ENCODE results near the gene FAM107A. TPM values are rescaled to one million over a fixed set of nuclear protein-coding genes. Genes with fewer than 3 reads are reported as not detected.

FAM107A gene
- total and polyA plus RNA-seq, 8 donors: 1.7 to 21.0 (median 6.9) TPM

- TF ChIP-seq, protein P1, sequence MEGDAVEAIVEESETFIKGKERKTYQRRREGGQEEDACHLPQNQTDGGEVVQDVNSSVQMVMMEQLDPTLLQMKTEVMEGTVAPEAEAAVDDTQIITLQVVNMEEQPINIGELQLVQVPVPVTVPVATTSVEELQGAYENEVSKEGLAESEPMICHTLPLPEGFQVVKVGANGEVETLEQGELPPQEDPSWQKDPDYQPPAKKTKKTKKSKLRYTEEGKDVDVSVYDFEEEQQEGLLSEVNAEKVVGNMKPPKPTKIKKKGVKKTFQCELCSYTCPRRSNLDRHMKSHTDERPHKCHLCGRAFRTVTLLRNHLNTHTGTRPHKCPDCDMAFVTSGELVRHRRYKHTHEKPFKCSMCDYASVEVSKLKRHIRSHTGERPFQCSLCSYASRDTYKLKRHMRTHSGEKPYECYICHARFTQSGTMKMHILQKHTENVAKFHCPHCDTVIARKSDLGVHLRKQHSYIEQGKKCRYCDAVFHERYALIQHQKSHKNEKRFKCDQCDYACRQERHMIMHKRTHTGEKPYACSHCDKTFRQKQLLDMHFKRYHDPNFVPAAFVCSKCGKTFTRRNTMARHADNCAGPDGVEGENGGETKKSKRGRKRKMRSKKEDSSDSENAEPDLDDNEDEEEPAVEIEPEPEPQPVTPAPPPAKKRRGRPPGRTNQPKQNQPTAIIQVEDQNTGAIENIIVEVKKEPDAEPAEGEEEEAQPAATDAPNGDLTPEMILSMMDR (IDR thresholded peaks at IDR 0.05): no peak
- Histone ChIP-seq H3K9me3 (no peaks in the 10 kb centered on the region), H3K27me3 (no peaks in the 10 kb centered on the region), H3K4me1 (peaks cover 0 to 7% (median 0%) of the 10 kb centered on the region in 3 donors), H3K27ac (no peak overlapping the region), H3K36me3 (no peaks in the 10 kb centered on the region), H3K4me3 (no peak overlapping the region)
- 79 to 80% methylated on average over 4 of the region's 4 CpGs for WGBS, 2 donors
- FAIRE-seq (no peak), ATAC-seq (no peak), DNase-seq (no peak)
- intact Hi-C loops (cut with DNase I): no loop called here
Measured at GRCh38 chr3:58580826-58581327, 3.7 kb upstream of the FAM107A start.

DNA sequence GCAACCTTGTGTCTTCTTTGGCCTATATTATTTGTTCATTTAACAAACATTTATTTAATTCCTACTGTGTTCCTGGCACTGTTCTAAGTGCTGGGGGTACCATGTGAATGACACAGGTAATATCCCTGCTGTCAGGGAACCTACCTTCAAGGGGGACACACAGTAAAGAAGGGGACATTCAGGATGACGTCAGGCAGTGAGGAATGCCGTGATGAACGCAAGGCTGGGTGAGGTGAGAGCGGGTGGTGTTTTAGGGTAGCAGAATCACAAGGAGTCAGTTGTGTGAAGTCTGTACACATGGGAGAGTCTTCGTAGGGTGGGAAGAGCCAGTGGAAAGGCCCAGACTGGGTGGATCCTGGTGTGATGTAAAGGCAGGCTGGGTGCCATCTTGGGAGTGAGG, 1.7 kb upstream of the FAM107A start:
- FAIRE-seq (no peak), DNase-seq (no peak), ATAC-seq (no peak)
- intact Hi-C loops (cut with DNase I): no loop called here
- Histone ChIP-seq H3K4me1 (peaks cover 0 to 3% (median 0%) of the 10 kb centered on the region in 3 donors), H3K4me3 (no peak overlapping the region), H3K36me3 (no peaks in the 10 kb centered on the region), H3K27ac (no peak overlapping the region), H3K9me3 (no peaks in the 10 kb centered on the region), H3K27me3 (no peaks in the 10 kb centered on the region)
- 89 to 95% methylated on average over 5 of the region's 5 CpGs for WGBS, 2 donors
- TF ChIP-seq, protein P1 (IDR thresholded peaks at IDR 0.05): no peak

- ATAC-seq: no peak
Measured at GRCh38 chr3:58576716-58577115, 475 bp downstream of the FAM107A start.

DNA sequence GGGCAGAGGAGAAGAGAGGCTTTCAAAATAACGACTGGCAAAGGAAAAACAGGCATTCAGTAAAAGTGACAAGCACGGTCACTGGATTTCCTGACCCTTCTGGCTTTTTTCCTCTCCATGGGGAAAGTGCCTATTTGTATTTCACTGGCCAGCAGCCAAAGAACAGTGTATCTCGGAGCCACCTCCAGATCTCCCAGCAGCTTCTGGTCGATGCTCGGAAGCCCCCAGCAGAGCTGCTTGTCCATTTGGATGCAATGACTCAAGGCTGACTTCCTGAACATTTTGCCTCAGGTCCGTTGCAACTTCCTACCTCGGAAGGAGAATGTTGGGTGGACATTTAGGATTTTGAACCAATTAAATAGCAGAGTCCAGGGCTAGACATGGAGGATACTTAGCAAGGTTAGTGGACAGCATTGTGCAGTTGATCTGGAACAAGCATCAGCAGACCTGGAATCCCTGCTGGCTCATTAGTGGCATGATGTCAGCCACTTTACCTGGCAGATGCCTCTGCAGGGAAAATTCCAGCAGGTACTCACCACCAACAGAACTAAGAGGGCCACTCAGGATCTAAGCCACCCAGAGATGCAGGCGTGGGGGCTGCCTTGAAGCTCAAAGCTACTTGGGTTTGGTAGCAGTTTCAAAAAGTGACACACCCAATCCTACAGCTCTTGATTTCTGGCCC, 1.1 kb downstream of the FAM107A start:
- ATAC-seq (peak; percentile 30 to 57 (median 56)), FAIRE-seq (no peak), DNase-seq (no peak)
- 40 to 42% methylated on average over 8 of the region's 8 CpGs for WGBS, 2 donors
- no peak overlapping the region for H3K4me3 ChIP-seq
- no peaks in the 10 kb centered on the region for H3K9me3 ChIP-seq
- peak overlapping the region in 3 of 4 donors; percentile 4 to 62 (median 16) for H3K27ac ChIP-seq
- no peaks in the 10 kb centered on the region for H3K27me3 ChIP-seq
- H3K4me1 ChIP-seq: peaks cover 0 to 3% (median 0%) of the 10 kb centered on the region in 3 donors
- TF ChIP-seq, protein P1 (IDR thresholded peaks at IDR 0.05): no peak
- intact Hi-C loops (cut with DNase I): no loop called here
- no peaks in the 10 kb centered on the region for H3K36me3 ChIP-seq

More at GRCh38 chr3:58576716-58577115, 475 bp downstream of the FAM107A start:
- FAIRE-seq (no peak), DNase-seq (no peak)
- no peaks in the 10 kb centered on the region for H3K36me3 ChIP-seq
- no peaks in the 10 kb centered on the region for H3K9me3 ChIP-seq
- intact Hi-C loops (cut with DNase I): no loop called here
- H3K4me1 ChIP-seq: peaks cover 0 to 3% (median 0%) of the 10 kb centered on the region in 3 donors
- peak overlapping the region in 2 of 4 donors; percentile 32 to 62 for H3K27ac ChIP-seq
- H3K4me3 ChIP-seq: peak overlapping the region in 1 of 4 donors; percentile 11
- no peaks in the 10 kb centered on the region for H3K27me3 ChIP-seq
- 71 to 73% methylated on average over 6 of the region's 6 CpGs for WGBS, 2 donors
- TF ChIP-seq, protein P1 (IDR thresholded peaks at IDR 0.05): no peak

- TF ChIP-seq, protein P1 (IDR thresholded peaks at IDR 0.05): no peak
- H3K4me1 ChIP-seq: peaks cover 0 to 3% (median 0%) of the 10 kb centered on the region in 3 donors
- ATAC-seq (no peak), FAIRE-seq (no peak), DNase-seq (no peak)
- 85 to 98% methylated on average over 4 of the region's 4 CpGs for WGBS, 2 donors
- no peaks in the 10 kb centered on the region for H3K27me3 ChIP-seq
- no peak overlapping the region for H3K4me3 ChIP-seq
- H3K9me3 ChIP-seq: no peaks in the 10 kb centered on the region
- no peak overlapping the region for H3K27ac ChIP-seq
- intact Hi-C loops (cut with DNase I): no loop called here
- no peaks in the 10 kb centered on the region for H3K36me3 ChIP-seq
Measured at GRCh38 chr3:58574682-58575081, 2.5 kb downstream of the FAM107A start.
